HG03108 (cell line): ENCODE data around the gene LLGL2.
A peak's percentile ranks its signal among the peaks of the same experiment; 100 is the strongest.

Source experiments
- ATAC-seq: cut with Tn5 transposase; IDR thresholded peaks from one replicate; pipeline ENCODE4 v1.9.1; 2021; ENCODE audit warnings: moderate library complexity; ENCODE audit not compliant: unreplicated experiment

The LLGL2 gene

DNA sequence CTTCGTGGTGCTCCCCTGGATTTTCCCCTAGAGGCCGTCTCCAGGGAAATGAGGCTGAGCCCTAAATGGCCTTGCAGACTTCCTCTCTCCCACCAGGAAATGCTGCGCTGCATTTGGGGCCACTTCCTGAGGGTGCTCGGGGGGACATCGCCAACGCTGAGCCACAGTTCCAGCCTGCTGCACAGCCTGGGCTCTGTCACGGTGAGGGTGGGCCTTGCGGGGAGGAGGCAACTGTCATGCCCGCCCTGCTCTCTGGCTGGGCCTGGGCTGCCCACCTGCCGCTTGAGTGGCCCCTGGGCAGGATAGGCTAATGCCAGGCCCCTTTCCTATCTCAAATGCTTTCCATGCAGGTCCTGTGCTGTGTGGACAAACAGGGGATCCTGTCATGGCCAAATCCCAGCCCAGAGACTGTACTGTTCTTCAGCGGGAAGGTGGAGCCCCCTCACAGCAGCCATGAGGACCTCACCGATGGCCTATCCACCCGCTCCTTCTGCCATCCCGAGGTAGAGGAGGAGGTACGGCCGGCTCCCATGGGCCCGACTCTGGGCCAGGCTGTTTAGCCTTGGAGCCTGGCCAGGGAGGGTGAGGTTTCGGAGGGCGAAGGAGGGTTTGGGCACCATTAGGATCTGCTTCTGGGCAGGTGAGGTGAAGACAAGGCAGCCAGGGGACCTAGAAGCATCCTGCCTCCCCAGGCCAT lies 34.4 kb upstream of the LLGL2 start:
- no peak for ATAC-seq

DNA sequence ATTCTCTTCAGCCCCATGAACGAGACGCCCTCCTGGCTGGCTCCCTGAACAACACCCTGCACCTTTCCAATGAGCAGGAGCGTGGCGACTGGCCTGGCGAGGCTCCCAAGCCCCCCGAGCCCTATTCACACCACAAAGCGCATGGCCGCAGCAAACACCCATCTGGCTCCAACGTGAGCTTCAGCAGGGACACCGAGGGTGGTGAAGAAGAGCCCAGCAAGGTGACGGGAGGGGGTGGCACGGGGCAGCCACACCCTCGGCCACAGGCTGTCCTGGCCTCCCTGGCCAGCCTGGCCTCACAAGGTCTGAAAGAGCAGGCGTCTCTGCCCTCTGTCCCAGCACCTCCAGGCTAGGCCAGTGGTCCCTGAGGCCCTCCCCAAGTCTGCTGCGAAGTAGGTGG lies 33.8 kb upstream of the LLGL2 start:
- no peak for ATAC-seq

DNA sequence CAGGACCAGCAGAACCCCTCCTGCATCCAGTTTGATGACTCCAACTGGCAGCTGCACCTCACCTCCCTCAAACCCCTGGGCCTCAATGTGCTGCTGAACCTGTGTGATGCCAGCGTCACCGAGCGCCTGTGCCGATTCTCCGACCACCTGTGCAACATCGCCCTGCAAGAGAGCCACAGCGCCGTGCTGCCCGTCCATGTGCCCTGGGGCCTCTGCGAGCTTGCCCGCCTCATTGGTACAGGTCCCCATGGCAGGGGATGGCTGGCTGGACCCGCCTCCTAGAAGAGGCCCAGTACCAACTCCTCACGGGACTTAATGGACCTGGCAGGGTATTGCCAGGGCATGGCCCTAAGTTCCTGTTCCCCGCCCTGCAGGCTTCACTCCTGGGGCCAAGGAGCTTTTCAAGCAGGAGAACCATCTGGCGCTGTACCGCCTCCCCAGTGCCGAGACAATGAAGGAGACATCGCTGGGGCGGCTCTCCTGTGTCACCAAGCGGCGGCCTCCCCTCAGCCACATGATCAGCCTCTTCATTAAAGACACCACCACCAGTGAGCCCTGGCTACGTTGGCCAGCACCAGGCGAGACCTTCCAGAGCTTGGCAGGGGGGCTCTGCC lies 32.8 kb upstream of the LLGL2 start:
- no peak for ATAC-seq

DNA sequence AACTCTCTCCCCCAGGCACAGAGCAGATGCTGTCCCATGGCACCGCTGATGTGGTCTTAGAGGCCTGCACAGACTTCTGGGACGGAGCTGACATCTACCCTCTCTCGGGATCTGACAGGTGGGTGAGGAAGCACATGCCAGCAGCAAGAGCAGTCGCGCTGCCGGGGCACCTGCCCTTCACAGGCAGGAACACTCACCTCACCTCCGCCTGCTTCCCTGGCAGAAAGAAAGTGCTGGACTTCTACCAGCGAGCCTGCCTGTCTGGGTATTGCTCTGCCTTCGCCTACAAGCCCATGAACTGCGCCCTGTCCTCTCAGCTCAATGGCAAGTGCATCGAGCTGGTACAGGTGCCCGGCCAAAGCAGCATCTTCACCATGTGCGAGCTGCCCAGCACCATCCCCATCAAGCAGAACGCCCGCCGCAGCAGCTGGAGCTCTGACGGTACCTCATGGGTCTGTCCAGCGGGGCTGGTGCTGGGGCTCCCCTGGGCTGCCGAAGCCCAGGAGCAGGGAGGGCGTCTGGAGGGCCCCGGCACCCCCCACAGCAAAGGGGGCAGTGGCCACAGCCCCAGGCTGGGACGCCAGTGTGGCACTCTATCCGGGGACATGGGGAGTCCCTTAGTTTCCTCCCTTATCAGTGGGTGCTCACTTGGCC lies 31.9 kb upstream of the LLGL2 start:
- ATAC-seq: no peak

DNA sequence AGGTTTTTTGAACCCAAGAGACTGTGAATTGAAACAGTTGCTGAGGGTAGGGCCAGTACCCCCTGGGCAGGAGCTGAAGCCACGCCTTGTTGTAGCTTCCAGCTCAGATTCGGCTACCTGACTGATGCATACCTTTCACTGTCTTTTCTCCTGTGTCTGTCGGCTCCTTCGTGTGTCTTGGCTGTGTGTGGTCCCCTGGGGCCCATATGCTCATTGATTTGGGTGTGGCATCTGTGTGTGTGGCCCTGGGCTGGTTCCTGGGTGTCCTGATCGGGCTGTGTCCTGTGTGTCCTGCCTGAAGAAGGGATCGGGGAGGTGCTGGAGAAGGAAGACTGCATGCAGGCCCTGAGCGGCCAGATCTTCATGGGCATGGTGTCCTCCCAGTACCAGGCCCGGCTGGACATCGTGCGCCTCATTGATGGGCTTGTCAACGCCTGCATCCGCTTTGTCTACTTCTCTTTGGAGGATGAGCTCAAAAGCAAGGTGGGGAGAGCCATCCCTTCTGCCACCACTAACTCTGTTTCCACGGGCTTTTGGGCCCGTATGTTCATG lies 31.1 kb upstream of the LLGL2 start:
- ATAC-seq: no peak

DNA sequence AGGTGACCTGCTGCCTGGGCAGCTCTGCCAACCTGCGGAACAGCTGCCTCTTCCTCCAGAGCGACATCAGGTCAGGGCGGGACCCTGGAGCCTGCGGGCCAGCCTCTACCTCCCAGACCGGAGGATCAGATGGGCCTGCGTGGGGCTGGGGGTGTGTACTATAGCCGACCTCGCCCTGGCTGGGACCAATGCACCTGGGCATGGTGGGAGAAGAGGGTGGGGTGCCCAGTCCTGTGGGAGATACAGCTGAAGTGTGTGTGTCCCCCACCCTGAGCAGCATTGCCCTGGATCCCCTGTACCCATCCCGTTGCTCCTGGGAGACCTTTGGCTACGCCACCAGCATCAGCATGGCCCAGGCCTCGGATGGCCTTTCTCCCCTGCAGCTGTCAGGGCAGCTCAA lies 29.5 kb upstream of the LLGL2 start:
- ATAC-seq: no peak

DNA sequence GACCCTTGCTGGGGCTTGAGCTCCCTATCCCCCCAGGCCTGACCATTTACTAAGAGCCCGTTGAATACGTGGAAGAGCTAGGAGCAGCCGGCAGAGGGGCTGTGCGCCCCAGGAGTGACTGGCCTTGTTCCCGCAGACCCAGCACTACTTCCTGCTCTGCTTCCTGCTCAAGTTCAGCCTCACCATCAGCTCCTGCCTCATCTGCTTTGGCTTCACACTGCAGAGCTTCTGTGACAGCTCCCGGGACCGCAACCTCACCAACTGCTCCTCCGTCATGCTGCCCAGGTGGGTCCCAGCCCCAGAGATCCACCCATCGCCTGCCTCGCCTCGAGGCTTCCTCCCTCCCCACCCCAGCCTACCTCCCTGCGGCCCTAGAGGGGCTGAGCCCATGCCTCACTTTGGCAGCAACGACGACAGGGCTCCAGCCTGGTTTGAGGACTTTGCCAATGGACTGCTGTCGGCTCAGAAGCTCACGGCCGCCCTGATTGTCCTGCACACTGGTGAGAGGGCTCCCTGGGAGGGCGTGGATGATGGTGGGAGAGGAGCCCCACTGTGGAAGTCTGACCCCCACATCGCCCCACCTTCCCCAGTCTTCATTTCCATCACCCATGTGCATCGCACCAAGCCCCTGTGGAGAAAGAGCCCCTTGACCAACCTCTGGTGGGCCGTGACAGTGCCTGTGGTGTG lies 27.3 kb upstream of the LLGL2 start:
- no peak for ATAC-seq

DNA sequence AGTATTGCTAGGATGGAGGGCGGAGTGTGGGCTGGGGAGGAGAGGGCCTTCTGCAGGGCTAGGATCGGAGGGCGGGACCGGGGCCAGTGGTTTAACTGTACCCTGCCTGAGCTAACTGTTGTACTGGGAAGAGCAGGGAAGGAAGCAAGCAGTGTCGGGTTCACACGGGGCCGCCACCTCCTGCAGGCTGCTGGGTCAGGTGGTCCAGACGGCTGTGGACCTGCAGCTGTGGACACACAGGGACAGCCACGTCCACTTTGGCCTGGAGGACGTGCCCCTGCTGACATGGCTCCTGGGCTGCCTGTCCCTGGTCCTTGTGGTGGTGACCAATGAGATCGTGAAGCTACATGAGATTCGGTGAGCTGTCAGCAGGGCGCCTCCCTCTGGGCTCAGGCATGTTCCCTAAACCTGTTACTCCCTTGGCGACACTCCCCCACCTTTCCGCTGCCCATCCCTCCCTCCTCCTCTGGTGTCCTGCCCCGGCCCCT lies 26.7 kb upstream of the LLGL2 start:
- no peak for ATAC-seq

DNA sequence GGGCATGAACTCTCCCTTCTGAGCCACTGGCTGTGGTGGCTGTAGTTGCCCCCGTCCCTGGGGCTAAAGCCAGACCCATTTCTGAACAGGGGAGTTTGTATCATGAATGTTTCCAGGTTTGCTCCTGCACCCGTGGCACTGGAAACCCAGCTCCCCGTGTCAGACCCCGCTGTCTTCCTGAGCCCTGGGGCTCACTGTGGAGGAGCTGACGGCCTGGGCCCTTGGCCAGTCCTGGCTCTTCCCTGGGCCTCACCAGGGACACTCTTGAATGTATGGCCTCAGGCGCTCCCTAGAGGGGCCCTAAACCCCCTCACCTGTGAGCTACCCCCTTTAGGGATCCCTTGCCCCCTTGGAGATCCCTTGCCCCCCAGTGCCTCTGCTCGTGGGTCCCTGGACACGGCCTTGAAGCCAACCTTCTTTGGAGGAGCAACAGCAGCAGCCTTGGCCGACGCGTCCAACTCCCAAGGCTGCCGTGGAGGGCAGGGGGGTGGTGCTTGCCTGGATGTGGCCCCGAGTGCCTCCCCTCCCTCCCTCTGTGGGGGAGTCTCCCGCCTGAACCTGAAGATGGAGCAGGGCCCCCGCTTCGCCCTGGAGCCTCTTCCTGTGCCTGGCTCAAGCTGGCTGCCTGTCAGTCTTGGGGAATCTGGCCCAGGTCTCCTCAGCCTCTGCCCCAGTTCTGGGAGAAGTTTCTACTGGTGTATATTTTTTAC lies 26.0 kb upstream of the LLGL2 start:
- ATAC-seq: no peak

DNA sequence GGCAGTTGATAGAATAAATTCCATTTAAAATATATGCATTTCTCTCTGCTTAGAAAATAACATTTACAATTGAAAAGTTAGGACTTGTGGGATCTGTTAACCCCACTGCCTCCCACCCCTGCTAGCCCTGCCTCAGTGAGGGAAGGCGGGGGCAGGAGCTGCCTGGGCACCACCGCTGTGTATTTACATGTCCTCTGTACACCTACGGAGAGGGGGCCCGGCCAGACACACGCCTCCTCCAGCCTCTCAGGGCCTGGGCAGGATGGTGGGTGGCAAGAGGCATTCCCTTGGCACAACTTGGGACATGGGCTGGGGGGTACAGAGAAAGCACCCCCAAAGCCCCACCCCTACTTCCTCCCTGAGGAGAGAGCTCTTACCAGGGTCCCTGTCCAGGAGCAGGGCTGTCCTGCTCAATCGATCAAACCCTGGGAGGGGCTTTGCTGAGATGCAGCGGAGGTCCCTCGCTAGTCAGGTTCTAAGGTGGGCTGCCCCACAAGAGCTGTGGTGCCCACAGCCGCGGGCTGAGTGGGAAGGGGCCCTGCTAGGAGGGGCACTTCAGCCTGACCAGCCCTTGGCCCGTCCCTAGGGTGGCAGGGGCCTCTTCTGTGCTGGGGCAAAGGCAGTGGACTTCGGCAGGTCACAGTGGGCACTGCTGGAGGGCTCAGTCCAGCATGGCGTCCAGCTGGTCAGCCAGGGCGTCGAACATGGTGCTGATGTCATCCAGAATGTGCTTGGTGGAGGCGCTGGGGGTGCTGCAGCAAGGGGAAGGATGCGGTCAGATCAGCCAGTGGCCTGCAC lies 24.9 kb upstream of the LLGL2 start:
- no peak for ATAC-seq

DNA sequence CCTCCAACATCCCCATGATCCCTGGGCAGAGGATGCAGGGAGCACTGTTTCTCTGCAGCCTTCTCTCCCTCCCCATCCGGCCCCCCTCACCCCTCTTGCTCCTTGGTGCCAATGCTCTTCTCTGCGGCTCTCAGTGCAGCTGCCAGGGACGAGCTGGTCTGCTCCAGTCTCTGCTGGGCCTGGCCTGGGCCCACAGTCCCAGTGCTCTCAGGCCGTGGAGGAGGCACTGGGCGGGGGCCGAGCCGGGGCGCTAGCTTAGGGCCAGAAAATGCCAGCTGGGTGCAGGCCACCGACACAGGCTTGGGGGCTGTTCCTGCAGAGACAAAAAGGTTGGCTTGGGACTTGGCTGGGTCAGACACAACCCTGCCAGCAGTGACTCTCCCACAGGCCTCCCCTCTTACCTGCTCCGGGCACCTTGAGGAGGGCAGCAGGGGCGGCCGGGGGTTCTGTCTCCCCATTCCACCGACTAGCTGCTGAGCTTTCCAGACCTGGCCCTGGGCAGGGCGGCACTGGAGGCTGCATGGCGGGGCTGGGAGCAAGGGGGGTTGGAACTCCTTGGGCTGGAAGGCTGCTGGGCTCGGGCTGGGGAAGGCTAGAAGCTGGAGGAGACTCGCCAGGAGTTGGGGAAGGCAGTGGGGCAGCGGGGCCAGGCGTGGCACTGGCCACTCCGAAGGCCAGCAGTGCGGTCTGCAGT lies 24.0 kb upstream of the LLGL2 start:
- no peak for ATAC-seq

DNA sequence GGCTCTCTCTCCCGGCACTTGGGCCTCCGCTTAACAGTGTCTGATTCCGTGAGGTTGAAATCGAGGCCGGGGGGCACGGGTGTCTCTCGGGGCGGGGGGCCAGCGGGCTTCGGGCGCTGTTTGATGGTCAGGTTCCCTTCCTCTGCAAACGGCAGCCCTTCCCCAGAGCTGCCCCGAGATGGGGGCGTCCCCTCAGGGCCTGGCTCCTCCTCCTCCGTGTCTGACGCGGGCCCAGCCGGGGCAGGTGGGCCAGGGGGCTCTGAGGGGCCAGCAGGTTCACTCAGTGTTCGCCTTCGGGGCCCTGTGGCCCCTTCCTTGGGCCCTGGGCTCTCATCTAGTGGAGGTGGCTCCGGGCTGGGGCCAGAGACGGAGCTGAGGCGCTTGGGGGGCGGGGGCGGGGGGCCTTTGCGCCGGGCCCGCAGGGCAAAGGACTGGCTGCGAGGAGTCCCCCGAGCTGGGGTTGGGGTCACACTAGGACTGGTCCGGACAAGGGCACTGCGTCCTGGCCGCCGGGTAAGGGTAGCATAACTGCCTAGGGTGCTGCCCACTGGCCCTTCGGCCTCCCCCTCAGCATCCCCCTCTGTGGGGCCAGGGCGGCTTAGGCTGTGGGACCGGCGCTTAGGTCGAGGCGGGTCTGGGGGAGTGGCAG lies 23.3 kb upstream of the LLGL2 start:
- no peak for ATAC-seq

DNA sequence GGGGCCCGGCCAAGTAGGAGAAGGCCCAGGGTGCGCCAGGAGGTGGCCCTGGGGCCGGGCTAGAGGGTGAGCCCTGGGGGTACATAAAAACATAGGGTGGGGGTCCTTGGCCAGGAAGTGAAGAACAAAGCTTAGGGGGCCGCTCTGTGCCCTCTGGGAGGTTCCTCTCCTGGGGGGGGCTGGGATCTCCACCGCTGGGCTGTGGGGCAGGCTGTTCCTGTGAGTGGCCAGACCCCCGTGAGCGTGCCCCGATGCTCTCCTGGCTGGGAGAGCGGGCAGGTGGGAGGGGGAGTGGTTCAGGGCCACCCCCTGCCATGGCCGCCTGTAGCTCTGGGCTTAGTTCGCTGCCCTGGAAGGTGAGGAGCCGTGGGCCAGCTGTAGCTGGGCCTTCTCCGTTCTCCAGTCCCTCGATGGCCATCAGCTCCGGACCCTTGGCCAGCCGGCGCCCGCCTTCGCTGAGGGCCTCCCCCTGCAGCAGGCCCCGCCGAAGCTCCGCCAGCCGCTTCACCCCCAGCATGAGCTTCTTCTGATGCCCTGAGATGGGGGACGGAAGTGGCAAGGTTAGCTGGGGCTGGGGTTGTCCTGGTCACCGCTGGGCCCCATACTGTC lies 22.7 kb upstream of the LLGL2 start:
- no peak for ATAC-seq

DNA sequence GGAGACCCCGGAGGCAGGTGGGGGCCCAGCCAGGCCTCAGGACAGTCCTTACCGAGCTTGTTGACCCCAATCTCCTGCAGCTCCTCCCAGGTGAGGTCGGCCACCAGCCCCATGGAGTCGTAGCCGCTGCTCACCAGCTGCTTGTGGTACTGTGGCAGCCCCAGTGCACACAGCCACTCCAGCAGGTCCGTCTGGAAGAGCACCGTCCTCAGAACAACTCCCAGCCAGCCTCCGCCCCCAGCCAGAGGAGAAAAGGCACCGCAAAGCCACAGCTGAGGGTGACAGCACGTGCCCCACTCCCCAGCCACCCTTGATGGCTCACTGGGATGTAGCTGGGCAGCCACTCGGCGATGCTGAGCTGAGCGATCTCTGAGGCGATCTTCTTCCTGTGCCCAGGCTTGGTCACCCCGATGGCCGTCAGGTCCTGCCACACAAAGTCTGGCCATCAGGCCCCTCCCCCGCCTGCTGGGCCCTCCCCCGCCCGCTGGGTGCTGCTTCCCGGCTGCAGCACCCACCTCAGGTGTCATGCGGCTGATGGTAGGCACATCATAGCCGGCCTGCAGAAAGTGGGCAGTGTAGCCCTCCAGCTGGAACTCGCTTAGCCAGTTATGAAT lies 22.1 kb upstream of the LLGL2 start:
- ATAC-seq: no peak

DNA sequence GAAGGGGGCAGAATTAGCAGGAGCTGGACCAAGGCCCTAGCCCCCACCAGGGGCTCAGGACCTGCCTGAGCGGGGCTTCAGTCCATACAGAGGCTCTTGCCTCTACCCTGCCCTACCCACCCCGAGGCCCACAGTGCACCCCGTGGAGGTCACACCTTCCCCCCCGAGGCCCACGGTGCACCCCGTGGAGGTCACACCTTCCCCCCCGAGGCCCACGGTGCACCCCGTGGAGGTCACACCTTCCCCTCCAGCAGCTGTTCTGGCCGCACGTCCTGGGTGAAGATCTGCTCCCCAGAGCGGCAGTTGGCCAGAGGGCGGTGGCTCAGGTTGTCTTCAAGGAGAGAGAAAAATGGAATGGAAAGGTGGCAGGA lies 21.5 kb upstream of the LLGL2 start:
- no peak for ATAC-seq

DNA sequence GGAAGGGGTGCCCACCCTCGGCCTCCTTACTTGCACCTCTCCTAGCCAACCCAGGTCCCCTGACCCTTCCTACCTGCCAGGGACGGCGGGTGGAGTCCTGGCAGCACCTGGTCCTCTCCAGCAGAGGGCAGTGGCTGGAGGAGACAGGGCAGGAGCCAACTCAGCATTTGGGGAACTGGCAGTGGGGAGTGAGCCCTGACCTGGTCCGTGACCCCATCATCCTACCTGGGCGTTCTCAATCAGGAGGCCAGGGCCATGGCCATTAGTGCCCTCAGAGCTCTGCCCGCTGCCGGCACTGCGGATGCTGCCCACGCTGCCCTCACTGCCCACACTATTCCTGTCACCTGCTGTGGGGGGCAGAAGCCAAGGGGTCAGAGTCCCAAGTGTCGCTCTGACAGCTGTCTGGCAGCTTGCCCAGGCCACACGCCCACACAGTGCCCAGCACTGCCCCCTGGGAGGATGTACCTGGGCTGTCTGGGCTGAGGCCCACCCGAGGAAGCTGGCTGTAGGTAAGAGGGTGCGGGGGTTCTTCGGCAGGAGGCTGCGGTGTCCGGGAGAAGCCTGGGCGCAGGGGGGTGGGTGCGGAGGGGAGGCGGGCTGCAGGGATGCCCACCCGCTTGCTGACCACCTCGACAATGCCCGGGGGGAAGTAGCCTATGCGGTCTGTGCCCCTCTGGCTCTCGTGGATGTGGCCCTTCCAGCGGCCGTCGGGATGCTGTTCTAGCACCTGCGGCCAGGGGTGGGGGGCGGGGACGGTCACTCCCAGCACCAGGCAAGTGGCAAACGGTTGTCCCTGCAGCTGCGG lies 20.9 kb upstream of the LLGL2 start:
- ATAC-seq: peak; percentile 61

DNA sequence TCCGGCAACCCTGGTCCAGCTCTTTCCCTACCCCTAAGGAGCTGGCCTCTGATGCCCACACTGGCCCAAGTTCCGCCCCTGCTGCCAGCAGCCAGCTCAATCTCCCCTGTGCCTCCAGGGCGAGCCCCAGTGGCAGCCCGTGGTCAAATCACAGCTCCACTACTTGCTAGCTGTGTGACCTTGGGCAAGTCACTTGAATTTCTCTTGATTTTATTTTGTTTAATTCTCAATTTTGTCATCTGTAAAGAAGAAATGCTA lies 20.4 kb upstream of the LLGL2 start:
- ATAC-seq: no peak

DNA sequence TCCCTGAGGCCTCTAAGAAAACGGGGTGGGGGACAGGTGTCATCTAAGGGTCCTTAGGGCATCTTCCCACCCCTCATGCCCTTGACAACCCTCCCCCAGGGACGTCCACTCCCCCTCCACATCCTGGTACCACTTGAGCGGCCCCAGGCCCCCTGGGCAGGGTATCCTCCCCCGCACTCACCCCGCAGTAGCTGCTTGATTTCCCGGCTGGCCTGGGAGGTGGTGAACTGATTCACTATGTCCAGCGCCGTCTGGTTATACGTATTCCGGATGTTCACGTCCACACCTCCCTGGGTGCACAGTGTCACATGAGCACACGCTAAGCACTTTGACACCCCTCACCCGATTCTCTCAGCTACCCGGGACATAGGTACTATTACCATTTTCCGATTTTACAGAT lies 19.9 kb upstream of the LLGL2 start:
- no peak for ATAC-seq
